ENCODE measurements around the gene GALNT14.

GALNT14 gene

DNA sequence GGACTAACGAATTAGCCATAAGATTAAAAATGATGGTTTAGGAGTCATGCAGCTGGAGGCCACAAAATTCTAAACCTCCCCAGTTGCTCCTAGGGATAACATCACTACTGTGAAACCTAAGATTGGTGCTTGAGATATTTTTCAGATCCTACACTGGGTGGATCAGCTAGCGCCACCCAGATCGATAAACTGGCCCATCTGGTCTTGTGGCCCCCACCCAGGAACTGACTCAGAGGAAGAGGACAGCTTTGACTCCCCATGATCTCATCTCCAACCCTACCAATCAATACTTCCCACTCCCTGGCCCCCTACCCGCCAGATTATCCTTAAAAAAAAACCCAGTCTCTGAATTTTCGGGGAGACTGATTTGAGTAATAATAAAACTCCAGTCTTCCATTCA is 5.5 kb downstream of the GALNT14 start:
- no peak for DNase-seq

DNA sequence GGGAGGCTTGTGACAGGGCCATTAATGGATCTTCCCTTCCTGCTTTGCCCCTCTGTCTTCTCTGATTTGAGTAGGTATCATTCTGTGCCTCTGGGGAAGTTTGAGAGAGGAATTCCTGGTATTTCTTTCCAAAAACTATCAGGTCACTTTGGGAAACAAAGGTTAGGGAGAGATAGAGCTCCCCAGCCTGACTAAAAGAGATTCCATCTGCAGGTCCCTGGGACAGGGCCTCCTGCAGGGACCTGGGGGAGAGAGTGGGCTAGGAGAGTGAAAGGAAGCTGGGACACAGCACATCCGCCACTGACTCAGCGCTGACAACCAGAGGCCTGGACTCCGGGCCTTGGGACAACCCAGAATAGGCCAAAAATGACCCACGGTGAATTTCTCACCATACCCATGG is 6.4 kb downstream of the GALNT14 start:
- DNase-seq: no peak

DNA sequence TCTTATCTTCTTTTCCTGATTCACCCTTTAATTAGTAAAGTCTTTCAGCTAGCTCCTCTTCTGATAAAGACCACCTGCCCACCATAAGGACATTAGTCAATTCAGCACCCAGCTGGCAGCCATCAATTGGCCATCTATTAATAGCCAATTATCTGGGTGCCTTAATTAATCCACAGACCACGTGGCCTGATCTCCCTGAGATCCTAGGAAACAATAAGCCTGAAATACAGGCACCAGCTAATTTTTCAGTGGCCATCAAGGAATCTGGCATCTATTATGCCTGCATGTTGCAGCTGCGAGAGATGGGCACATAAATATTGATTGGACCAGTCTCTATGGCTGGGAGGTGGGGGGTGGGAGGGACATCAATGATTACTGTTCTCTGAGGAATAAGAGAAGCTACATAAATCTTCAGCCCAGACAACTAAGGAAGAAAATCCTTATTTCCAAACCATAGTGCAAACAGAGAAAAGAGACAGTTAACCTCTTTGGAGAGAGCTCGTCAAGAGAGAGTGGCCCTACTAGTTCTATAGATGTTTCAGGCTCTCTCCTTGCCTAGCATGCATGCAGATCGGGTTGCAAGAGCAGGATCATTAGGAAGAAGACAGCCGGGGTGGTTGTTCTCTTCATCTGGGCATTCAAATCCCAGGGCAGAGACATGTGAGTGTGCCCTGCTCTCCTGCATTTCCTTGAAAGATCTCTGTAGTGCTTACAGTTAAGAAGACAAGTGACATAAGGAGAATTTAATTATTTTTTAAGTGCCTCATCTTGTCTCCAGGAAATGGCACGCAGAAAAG is 8.7 kb downstream of the GALNT14 start:
- DNase-seq: no peak

DNA sequence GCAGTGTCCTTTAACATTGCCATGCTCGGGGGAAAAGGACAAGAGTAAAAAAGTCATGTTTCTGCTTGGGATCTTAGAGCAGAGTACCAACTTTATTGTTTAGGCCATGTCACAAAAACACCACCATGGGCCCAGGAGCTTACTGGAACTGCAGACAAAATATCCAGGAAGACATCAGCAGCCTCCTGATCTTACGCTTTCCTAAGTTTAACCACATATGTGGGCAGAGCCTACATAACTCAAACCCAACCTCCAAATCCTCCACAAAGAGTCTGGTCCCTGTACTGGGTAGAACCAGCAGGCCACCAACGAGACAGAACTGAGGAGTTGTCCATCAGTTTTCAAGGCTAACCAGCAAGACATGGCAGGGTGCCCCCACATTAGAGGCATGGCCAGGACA is 10.3 kb downstream of the GALNT14 start:
- no peak for DNase-seq

DNA sequence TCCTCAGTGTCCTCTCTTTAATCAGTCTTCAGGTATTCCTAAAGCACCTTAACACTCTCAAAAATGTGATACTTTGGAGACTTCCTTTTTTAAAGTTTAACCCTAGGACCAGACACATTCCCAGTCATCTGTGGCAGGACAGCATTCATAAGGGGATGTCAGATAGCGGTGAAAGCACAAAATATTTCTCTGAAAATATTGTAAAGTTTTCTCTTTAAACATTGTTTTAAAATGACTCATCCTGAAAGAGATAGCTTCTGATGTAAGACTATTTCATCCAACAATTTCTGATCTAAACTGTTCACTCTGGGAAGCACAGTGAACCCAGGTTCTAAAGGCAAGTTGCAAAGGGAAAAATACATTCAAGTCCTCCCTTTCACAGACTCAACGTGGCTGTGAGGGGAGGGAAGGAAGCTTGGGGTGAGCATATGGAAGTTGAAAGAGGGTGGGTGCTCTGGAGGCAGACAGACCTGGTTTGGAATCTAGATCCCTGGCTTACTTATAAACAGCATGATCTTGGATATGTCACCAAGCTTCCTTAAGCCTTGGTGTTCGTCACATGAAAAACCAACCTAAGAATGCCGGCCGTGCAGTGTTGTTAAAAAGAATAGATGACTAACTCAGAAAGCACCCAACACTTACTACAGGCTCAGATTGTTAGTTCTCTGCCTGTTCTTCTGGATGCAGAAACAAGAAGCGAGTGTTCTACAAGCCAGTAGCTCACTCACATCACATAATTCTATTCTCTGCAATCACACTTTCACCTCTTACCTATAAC is 12.1 kb downstream of the GALNT14 start:
- peak; percentile 75 for DNase-seq

DNA sequence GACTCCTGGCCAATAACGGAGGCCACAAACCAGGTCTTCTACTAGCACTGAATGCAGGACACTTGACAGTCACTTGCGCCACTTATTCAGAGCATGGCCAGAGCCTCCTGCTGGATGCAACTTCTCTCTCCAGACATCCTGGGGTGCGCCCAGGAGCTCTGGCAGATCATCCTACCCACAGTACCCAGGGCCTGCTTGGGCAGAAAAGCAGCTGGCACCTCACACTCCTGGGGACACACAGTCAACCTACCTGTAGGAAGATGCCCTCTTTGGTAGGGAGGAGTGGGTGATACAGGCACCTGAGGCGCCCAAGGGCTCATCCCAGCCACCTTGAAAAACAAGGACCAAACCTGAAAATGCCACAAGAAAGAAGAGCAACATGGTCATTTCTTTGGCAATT is 13.3 kb downstream of the GALNT14 start:
- no peak for DNase-seq

DNA sequence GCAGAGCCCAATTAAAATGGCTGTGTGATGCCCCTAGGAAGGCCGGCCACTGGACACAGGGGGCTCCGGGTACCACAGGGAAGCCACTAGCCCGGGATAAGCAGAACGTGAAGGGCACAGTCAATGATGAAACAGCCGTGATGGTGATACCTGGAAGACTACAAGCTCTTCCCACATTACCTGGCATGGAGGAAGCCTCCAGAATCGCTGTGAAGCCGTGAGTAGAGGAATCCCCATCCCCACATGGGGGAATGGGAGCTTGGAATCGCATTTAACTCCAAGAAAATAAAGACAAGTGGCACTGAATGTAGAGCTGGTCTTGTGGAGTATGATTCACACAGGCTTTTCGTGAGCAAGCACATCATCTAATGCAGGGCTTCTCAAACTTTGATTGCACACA is 16.1 kb downstream of the GALNT14 start:
- no peak for DNase-seq

DNA sequence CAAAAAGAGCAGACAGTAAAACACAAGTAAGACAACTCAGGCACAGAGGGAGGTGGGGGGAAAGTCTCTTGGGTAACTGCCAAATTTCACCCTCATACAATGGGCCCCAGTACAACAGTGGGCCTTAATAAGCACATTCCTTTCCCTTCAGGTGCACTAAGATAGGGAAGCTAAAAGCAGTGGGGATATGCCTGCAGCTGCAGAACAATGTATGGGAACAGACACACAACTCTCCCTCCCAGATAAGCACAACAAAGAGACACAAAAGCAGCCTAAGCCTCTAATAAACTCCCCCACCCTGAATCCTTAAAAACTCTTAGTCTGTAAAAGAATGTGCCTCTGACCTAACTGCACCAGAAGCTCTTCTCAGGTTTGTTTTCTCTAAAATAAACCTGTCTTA is 24.5 kb downstream of the GALNT14 start:
- no peak for DNase-seq

DNA sequence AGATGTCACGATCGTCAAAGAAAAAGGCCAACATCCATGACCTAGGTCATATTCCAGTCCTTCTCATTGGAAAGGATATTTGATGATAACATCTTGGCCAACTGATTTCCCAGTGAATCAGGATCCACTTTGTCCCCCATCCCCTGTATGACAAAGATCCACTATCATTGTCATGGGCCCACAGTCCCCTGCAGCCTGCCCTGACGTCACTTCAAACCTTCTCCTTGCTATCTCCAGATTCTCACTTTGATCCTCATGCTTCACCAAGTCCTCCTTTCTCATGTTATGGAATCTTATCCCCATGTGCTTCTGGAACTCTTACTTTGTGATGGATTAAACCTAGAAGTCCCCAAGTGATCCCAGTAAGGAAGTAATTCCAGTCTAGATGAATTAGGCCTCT is 25.7 kb downstream of the GALNT14 start:
- no peak for DNase-seq

DNA sequence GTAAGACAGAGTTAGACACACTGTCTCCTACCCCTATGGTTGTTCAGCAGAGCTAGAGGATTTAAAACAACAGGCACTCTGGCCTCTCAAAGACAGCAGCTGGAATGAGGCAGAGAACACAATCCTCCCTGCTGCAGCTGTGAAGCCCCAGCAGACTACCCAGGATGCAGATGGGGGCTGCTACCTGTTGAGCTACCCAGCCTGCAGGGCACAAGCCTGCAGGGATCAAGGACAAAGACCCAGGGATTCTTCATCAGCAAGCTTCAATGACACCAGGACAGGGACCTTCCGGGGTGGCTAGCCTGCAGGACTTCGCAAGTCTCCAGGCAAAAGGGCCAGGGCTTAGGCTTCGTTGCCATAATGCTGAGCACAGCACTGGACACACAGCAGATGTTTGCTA is 27.2 kb downstream of the GALNT14 start:
- DNase-seq: no peak

DNA sequence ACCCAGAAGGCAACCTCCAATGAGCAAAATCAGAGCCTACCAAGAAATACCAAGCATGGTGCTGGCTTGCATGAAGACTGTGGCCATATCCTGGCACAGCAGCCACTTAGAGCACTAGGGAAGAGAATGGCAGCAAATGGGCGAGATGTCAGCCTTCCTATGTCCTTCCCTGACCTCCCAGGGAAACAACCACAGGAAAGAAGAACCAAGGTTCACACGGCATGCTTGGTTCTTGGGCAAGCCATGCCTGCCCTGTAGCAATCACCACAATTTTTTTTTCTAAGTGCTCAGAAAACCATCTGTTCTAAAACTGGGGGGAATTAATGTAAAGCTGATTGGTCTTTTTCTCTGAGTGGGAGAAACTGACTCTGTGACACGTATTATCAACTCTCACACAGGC is 27.8 kb downstream of the GALNT14 start:
- DNase-seq: no peak

DNA sequence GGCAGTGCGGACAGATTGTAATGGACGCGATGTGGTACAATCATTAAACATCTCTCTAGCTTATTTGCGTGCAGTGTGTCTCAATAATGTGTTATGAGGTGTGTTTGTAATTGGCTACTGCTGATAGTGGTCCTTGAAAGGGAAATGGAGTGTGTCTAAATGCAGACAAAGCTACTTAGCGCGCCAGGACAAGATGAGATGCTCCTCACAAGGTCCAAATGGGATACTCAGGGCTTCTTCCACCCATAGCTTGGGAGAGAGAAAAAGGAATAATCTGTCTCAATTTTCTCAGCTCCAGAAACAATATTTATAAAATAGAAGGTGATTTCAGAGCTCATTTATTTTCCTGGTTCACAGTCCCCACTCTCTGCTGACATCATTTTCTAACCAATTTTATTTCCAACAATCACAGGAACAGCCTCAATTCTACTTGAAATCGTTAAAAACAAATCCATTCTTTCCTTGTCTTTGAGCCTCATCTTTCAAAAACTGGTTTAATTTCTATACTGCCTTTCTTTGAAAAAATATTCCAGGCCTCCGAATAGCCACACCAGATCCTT is 28.5 kb downstream of the GALNT14 start:
- DNase-seq: no peak

DNA sequence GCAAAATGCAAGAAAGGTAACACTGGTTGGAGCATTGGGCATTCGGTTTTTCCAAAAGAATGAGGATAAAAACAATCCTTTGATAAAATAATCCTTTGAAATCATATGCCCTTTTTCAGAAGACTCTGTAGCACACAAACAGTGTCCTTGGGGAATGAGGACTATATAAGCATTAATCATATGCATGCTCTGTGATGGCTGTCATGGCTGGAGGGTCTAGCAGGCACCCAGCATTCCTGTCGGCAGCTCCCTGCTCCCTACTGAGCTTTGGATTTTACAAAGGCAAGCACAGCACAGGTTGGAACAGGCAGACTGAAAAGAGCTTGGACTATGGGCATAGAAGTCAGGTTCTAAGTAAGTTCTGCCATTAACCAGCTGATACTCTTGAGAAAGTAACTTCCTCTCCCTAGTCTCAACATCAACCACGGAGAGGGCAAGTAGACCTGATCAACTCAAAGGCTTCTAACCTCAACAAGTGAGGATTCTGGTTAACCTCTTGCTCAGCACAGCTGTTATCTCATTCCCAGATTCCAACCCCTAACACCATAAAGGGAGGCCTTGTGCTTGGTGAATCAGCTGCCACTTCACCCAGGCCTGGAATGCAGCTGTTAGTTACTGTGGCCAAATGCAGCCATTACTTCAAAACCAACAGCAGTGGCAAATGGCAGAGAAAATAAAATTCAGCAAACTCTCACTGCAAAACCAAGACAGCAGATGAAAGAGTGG is 29.5 kb downstream of the GALNT14 start:
- no peak for DNase-seq

DNA sequence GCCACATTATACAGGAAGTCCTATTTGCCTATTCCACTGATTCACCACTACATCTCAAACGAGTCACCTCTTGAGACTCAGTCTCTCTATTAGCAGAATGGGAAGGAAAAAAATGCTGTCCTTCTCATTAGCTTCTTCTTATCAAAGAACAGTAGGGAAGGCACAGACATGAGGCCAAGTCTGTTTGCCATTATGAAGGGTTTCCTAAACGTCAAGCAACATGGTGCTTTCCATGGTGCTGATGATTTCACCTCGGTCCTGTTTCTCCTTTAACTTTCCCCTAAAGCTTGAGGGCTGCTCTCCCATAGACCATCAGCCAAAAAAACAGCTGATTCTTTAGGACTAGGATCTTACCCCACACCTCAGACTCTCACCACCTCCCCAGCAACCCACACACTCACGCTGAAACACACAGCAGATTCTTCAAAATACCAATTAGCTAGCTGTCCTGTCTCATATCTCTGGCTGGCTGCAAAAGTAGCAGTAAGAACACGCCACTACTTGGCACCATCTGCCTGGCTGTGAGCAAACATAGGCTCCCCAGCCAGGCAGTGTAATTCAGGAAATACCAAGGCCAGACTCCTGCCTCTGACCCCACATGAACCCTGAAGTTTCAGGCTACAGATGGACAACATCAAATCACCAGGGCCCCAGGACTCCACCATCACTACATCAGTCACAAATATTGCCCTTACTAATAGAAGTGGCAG is 30.5 kb downstream of the GALNT14 start:
- DNase-seq: peak; percentile 46

DNA sequence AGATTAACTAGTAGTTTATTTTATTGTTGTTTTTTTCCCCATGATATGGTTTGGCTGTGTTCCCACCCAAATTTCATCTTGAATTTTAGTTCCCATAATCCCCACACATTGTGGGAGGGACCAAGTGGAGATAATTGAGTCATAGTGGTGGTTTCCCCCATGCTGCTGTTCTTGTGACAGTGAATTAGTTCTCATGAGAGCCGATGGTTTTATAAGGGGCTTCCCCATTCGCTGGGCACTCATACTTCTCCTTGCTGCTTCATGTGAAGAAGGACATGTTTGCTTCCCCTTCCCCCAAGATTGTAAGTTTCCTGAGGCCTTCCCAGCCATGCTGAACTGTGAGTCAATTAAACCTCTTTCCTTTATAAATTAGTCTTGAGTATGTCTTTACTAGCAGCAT is 36.5 kb downstream of the GALNT14 start:
- no peak for DNase-seq

DNA sequence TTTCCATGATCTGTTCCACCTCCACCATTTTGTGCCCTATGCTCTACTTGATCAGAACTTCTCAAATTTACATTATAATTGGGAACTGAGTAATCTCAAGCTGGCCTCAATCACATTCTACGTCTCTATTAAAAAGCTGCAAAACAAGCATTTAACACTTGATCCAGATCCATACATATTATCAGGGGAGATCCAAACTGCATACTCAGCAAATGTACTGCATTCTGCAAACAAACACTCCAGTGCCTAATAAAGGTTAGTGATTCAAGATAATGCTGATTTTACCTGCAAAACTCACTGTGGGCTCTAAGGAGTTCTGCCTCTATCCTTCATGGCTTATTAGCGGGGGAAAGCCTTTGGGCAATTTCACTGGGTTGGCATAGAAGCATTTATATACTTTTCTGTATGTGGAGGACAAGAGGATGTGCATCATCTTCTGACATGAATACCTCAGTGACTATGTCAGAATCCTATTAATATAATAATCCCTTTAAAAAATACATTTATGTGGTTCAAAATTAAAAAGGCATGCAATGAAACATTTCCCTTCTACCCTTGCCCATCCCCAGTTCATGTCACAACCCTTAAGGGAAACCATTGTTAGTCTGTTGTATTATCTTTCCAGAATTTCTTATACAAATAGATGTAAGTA is 40.2 kb downstream of the GALNT14 start:
- DNase-seq: peak; percentile 61

DNA sequence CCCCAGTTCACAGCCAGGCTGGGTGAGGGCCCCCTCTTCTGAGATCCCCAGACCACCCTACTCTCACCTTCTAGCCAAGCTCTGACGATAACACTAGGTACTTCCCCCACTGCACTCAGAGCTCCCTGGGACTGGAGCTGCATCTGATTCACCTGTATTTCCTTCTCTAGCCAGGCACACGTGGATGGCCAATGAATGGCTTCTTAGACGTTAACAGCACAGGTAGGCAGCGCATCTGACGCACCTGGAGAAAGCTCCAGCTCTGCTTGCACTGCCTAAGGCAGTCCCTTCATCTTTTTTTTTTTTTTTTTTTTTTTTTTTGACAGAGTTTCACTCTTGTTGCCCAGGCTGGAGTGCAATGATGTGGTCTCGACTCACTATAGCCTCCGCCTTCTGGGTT is 48.1 kb downstream of the GALNT14 start:
- DNase-seq: no peak

DNA sequence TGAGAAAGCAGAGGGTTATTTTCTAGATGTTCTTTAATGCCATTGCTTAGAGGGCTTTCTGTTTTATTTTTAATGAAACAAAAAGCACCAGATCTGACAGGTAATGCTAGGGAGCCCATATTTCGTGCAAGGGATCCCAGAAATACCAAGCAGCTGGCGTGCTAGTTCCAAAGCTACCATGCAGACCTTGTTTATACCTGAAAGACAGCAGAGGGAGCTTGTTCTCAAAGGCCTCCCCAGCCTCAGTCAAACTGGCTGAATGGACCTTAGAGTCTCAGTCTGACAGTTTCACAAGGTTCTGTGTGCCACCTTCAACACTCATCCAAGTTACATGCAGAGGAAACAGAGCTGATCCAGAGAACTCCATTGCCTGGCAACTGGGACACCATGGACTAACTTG is 48.6 kb downstream of the GALNT14 start:
- no peak for DNase-seq

DNA sequence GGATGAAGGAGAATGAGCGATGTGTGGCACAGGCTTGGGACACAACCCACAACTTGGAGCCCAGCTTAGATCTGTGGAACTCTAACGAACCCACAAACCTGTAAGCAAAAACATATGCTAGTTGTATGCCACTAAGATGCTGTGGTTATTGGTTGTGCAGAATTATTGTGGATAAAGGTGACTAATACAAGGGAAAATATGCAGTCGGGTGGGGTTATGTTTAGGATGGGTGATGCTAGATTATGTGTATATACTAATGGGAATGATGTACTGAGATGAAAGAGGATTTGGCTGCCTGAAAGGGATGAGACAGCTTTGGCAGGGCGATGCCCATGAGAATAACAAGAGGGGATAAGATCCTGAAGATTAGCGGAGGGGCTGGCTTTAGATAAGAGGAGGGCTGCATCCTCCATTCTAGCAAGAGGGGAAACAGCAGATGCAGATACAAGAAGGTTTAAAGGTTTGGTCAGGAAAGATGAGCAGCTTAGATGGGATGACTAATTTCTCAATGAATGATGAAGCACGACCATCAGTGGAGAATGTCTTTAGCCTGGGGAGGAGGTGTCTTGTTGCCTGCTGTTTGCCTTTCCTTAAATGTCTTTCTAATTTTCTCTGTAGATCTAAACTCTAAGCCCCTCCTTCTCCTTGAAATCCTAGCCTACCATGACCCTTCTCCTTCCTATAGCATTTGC is 49.6 kb downstream of the GALNT14 start:
- DNase-seq: no peak

DNA sequence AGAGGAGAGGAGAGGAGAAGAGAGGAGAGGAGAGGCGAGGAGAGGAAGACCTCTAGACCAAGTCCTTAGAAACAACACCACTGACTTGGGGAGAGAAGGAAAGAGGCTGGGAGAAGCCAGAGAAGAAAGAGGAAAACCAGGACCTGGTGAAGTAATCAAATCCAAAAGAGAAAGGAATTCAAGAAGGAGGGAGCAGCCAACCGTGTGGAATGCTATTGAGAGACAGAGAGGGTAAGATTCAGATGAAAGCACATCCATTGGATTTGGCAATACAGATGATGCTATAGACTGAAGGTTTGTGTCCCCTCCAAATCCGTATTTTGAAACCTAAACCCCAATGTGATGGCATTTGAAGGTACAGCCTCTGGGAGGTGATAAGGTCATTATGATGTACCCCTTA is 50.7 kb downstream of the GALNT14 start:
- no peak for DNase-seq

DNA sequence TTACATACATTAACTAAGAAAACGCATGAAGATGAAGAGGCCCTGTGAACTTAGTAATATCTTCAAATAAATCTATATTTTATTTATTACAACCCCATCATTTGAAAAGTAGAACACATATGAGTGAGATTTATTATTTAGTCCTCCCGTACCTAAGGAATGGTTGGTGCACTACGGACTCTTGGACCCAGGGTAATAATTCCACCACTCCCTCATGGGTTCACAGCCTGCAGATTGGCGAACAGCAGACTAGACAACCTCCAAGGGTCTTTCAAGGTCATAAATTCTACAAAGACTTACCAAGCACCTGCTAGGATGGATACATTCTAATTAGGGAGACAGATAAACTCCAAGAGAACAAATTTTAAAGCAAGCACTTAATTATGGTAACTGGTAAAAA is 51.6 kb downstream of the GALNT14 start:
- DNase-seq: no peak

All from fibroblast of skin of back (primary cell).